Endometrium (tissue), 2 donors: ENCODE data around the gene CARS1.

Experiments
- FAIRE-seq: peaks from 2 replicates; lab custom pipeline; 2012; peaks lifted over from hg19 to GRCh38; lab: Jason Lieb, UNC
- donor health status: control.
- donor health status: control.

Gene CARS1

DNA sequence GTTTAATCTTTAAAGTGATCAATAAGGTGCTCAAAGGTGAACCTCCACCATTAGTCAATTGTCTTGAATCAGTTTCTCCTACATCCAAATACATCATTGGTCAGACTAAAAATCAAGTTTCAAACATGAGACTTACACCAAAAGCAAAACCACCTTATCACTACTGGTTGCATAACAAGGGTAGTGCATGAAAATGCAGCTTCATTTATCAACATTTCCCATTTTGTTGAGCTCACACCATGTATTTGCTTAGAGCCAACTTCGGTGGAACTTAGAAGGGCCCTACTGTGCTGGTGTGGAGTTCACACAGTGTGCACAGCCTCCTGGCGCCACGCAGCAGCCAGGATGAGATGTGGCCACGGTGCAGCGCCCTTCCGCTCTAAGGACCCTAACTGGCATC, 104.9 kb downstream of the CARS1 start:
- no peak for FAIRE-seq

- no peak for FAIRE-seq
Measured at GRCh38 chr11:2951231-2952110, 105.8 kb downstream of the CARS1 start.
